Breast epithelium (tissue), 4 donors: ENCODE measurements around the gene B4GALNT3. TPM values are rescaled to one million over a fixed set of nuclear protein-coding genes. Genes with fewer than 3 reads are reported as not detected.
"Not testable (repeated sequence)": the region's sequence is repeated elsewhere in the genome, so short reads cannot be mapped to it uniquely, and the experiment has no call there.

ENCODE experiments used
- DNase-seq, 2 donors: peaks; one replicate each; pipeline ENCODE4 v3.0.0-alpha.2; 2019; ENCODE audit warnings: low spot score in 2 of 2
- H3K27ac ChIP-seq, 2 donors: fragments of 200-600 bp; sonication (generic) in 1 of 2; one replicate each; pipeline ENCODE4 v1.5.1; 2016 to 2019; ENCODE audit warnings: mild to moderate bottlenecking in 1 of 2
- H3K27me3 ChIP-seq, 2 donors: fragments of 200-600 bp; sonication (generic) in 1 of 2; one replicate each; pipeline versions ENCODE4 v1.5.1 to v1.6.0; 2017 to 2019; ENCODE audit warnings: control low read depth in 1 of 2, mild to moderate bottlenecking in 1 of 2
- H3K36me3 ChIP-seq: fragments of 200-600 bp; one replicate; pipeline ENCODE4 v1.5.1; 2019
- H3K4me1 ChIP-seq, 2 donors: fragments of 200-600 bp; sonication (generic); one replicate each; pipeline ENCODE4 v1.5.1; 2016 to 2019; ENCODE audit warnings: control low read depth in 1 of 2
- H3K4me3 ChIP-seq, 3 donors: fragments of 200-600 bp; sonication (generic); 1 replicate in 2 of 3; 2 replicates in 1 of 3; pipeline ENCODE4 v1.5.1; 2016 to 2019; ENCODE audit warnings: mild to moderate bottlenecking in 3 of 3, moderate library complexity in 2 of 3
- H3K9me3 ChIP-seq, 2 donors: fragments of 200-600 bp; sonication (generic) in 1 of 2; one replicate each; pipeline ENCODE4 v1.5.1; 2016 to 2019; ENCODE audit warnings: control low read depth in 1 of 2
- POLR2A ChIP-seq: fragments of 450-650 bp; IDR thresholded peaks from one replicate; pipeline ENCODE4 v1.6.1; 2016; ENCODE audit warnings: antibody characterized with exemption, mild to moderate bottlenecking, moderate library complexity
- POLR2AphosphoS5 ChIP-seq, 3 donors: sonication (generic); formaldehyde crosslinking; IDR thresholded peaks; one replicate each; pipeline ENCODE4 v1.6.1; 2017; ENCODE audit warnings: antibody characterized with exemption in 3 of 3
- intact Hi-C: fragments of 100-400 bp; cut with DNase I; formaldehyde crosslinking; loops from one replicate; pipeline ENCODE4 v1.15.1; 2023; ENCODE audit warnings: low total_unique reads
- total RNA-seq, 3 donors: library from RNA; depleted of rRNA; stranded (reverse); fragments of >200 nt; gene quantifications; one replicate each; pipeline ENCODE4 v1.1.0, GENCODE V29; 2016
- TF ChIP-seq, protein P1 (sequence below), 3 donors: fragments of 450-650 bp; IDR thresholded peaks; one replicate each; pipeline ENCODE4 v1.5.1; 2016 to 2017; ENCODE audit warnings: antibody characterized with exemption in 3 of 3, mild to moderate bottlenecking in 3 of 3, moderate library complexity in 3 of 3

Gene B4GALNT3
- total RNA-seq, 3 donors from 2014 or later = 0.16 to 5.9 (median 4.6) TPM

DNA sequence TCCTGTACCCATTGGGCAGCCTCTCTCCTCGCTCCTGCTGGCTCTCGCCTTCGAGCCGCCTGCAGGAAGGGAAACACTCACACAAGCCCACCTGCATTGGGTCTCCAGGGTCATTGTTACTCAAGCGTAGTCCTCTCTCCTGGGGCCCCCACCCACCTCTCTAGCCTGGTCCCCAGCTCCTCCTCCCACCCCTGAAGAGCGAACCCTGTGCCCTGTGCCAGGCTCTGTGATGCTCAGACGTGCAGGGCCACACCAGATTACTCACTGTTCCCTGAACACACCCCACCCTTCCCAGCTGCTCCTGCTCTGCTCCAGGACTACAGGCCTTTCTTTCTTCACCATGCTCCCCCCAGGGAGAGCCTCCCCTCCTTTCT, 115.4 kb downstream of the B4GALNT3 start:
- H3K27me3 ChIP-seq = no peaks in the 10 kb centered on the region
- H3K4me3 ChIP-seq = no peak overlapping the region
- peak in 1 of 2 donors; percentile 49 for DNase-seq
- peaks cover 5 to 6% of the 10 kb centered on the region in 2 donors for H3K4me1 ChIP-seq
- intact Hi-C loops = loop anchor here (10.0 kb wide), 1 partner anchor 180 kb away; the partner anchor contains the start of gene WNK1
- TF ChIP-seq POLR2A (no peak), POLR2AphosphoS5 (IDR thresholded peaks at IDR 0.05) (no peak)
- TF ChIP-seq, protein P1, sequence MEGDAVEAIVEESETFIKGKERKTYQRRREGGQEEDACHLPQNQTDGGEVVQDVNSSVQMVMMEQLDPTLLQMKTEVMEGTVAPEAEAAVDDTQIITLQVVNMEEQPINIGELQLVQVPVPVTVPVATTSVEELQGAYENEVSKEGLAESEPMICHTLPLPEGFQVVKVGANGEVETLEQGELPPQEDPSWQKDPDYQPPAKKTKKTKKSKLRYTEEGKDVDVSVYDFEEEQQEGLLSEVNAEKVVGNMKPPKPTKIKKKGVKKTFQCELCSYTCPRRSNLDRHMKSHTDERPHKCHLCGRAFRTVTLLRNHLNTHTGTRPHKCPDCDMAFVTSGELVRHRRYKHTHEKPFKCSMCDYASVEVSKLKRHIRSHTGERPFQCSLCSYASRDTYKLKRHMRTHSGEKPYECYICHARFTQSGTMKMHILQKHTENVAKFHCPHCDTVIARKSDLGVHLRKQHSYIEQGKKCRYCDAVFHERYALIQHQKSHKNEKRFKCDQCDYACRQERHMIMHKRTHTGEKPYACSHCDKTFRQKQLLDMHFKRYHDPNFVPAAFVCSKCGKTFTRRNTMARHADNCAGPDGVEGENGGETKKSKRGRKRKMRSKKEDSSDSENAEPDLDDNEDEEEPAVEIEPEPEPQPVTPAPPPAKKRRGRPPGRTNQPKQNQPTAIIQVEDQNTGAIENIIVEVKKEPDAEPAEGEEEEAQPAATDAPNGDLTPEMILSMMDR (IDR thresholded peaks at IDR 0.05) = no peak
- H3K9me3 ChIP-seq = no peaks in the 10 kb centered on the region
- H3K36me3 ChIP-seq = no peaks in the 10 kb centered on the region
- peak overlapping the region in 1 of 2 donors; percentile 68 for H3K27ac ChIP-seq

DNA sequence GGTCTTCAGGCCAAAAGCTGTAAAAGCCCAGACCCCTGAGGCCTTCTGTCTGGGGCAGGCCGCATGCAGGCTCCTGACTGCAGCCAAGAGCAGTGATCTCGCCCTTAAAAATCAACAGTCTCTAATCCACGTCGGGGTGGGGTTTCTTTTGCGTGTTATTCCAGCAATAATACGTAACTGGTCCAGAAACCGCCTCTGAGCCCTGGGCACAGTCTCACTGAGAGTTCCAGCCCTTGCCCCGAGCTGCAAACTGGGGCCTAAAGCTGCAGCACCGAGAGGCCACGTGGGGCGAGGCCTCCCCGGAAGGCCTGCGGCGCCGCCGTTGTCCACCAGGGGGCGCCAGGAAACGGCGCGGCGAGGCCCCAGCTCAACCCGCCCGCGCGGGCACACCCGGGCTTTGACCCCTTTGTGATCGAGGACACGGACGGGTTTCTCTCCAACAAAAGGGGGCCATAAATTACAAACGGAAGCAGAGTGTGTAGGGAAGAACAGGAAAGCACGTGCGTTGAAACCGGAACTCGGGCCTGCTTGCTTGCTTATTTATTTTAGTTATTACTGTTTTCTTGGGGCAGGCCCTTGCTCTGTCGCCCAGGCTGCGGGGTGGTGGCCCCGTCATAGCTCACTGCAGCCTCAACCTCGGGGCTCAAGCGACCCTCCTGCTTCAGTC, 116.3 kb downstream of the B4GALNT3 start:
- Histone ChIP-seq H3K4me3 (peak overlapping the region in 2 of 3 donors; percentile 13 to 41), H3K36me3 (no peaks in the 10 kb centered on the region), H3K27ac (peak overlapping the region; percentile 29 to 68), H3K4me1 (peaks cover 2 to 5% of the 10 kb centered on the region in 2 donors), H3K27me3 (no peaks in the 10 kb centered on the region), H3K9me3 (no peaks in the 10 kb centered on the region)
- peak; percentile 28 to 74 (median 46) for TF ChIP-seq POLR2AphosphoS5 (IDR thresholded peaks at IDR 0.05)
- no peak for TF ChIP-seq POLR2A
- TF ChIP-seq, protein P1 (IDR thresholded peaks at IDR 0.05) = peak; percentile 92 to 99 (median 99)
- intact Hi-C loops = loop anchor here (10.0 kb wide), 1 partner anchor 179 kb away; the partner anchor contains the start of gene WNK1
- peak in 1 of 2 donors; percentile 65 for DNase-seq

DNA sequence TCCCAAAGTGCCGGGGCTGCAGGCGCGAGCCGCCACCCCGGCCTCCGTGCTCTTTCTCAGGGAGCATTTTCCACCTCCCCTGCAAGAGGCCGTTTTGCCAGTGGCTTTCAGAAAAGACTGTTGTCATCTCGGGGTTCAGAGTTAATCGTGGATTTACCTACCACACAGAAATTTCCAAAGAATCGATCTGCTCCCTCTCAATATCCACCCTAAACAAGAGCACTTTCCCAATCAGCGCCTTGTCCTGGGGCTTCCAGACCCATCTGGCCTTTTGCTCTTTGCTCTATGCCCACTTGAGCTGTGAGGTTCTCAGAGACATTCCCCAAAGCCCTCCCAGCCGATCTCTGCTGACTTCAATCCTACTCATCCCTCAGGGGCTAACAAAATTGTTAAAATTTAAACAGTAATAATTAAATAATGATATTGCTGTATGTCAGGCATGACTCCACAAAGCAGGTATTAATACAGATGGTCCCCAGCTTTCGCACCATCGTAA, 116.9 kb downstream of the B4GALNT3 start:
- no peak for TF ChIP-seq POLR2A
- no peak for TF ChIP-seq POLR2AphosphoS5 (IDR thresholded peaks at IDR 0.05)
- TF ChIP-seq, protein P1 (IDR thresholded peaks at IDR 0.05) = no peak
- Histone ChIP-seq H3K9me3 (no peaks in the 10 kb centered on the region), H3K27me3 (no peaks in the 10 kb centered on the region), H3K4me1 (peaks cover 0 to 3% of the 10 kb centered on the region in 2 donors), H3K27ac (peak overlapping the region; percentile 29 to 68), H3K36me3 (no peaks in the 10 kb centered on the region), H3K4me3 (peak overlapping the region in 1 of 3 donors; percentile 13)
- intact Hi-C loops = loop anchor here (10.0 kb wide), 1 partner anchor 178 kb away; the partner anchor contains the start of gene WNK1
- peak in 1 of 2 donors; percentile 14 for DNase-seq

DNA sequence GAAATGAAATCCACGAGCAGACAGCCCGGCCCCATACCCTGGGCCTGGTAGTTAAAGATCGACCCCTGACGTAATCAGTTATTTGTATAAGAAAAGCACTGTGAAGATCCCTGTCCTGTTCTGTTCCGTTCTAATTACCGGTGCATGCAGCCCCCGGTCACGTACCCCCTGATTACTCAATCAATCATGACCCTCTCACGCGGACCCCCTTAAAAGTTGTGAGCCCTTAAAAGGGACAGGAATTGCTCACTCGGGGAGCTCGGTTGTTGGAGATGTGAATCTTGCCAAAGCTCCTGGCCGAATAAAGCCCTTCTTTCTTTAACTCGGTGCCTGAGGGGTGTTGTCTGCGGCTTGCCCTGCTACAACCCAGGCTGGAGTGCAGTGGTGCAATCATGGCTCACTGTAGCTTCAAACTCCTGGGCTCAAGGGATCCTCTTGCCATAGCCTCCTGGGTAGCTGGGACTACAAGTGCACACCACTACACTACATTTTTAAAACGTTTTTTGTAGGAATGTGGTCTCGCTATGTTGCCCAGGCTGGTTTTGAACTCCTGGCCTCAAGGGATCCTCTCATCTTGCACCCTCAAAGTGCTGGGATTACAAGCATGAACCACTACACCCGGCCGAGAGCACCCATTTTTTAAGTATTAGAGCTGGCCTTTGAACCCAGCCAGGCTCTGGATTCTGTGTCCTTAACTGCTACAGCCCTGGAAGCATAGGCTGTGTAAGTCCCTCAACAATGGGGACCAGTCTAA, 118.4 kb downstream of the B4GALNT3 start:
- H3K9me3 ChIP-seq, H3K4me1 ChIP-seq, H3K4me3 ChIP-seq, DNase-seq, H3K27ac ChIP-seq, H3K36me3 ChIP-seq, H3K27me3 ChIP-seq: not testable (repeated sequence)
- intact Hi-C loops = loop anchor here (10.0 kb wide), 1 partner anchor 177 kb away; the partner anchor contains the start of gene WNK1

DNA sequence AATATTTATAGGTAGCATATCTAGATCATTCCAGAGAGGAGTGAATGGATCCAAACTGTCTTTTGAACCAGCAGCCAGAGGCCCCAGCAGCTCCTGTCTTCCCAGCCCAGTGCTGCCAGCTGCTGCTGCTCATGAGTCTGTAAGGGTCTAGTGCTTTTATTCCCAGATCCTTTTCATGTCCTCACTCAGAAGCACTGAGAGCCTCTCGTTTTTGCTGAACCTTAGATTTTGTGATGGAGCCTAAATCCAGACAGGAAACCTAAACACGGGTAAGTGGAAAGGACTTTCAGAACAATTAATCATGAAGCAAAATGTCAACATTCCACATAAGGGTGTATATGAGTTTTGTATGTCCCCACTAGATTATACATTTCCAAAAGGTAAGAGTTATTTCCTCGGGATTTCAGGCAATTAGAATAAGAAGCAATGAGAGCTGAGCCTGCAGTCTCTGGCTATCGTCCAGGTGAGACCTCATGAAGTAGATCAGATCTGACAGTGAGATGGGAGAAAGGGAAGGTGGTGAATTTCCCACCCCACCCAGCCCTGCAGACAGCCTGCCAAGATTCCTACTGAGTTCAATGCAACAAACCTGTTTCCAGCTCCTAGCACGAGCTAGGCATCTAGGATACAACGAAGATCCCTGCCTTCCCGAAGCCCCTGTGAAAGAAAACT, 119.1 kb downstream of the B4GALNT3 start:
- no peak overlapping the region for H3K27ac ChIP-seq

More for the DNA sequence above, 119.1 kb downstream of the B4GALNT3 start:
- no peak for DNase-seq
- Histone ChIP-seq H3K4me3 (no peak overlapping the region), H3K4me1 (no peaks in the 10 kb centered on the region), H3K9me3 (no peaks in the 10 kb centered on the region), H3K36me3 (no peaks in the 10 kb centered on the region), H3K27me3 (no peaks in the 10 kb centered on the region)
- intact Hi-C loops = loop anchor here (10.0 kb wide), 1 partner anchor 176 kb away; the partner anchor contains the start of gene WNK1
- TF ChIP-seq POLR2A = no peak
